Transverse colon (tissue), 4 donors: Measurements from ENCODE around the gene SUGCT.

Source experiments
- POLR2A ChIP-seq: fragments of 450-650 bp; IDR thresholded peaks from one replicate; pipeline ENCODE4 v1.6.1; 2016; ENCODE audit warnings: antibody characterized with exemption, mild to moderate bottlenecking, moderate library complexity
- POLR2AphosphoS5 ChIP-seq, 3 donors: sonication (generic); formaldehyde crosslinking; IDR thresholded peaks; one replicate each; pipeline ENCODE4 v1.6.1; 2016; ENCODE audit warnings: antibody characterized with exemption in 3 of 3
- TF ChIP-seq, protein P1 (sequence below), 5 experiments: fragments of 200-600 bp in 3 of 5; fragments of 450-650 bp in 2 of 5; sonication (generic) in 3 of 5; IDR thresholded peaks; 1 replicate in 2 of 5; 2 replicates in 3 of 5; pipeline ENCODE4 v1.5.1; 2016 to 2017; ENCODE audit warnings: antibody characterized with exemption in 5 of 5, inconsistent platforms in 3 of 5, mild to moderate bottlenecking in 2 of 5, moderate library complexity in 1 of 5

DNA sequence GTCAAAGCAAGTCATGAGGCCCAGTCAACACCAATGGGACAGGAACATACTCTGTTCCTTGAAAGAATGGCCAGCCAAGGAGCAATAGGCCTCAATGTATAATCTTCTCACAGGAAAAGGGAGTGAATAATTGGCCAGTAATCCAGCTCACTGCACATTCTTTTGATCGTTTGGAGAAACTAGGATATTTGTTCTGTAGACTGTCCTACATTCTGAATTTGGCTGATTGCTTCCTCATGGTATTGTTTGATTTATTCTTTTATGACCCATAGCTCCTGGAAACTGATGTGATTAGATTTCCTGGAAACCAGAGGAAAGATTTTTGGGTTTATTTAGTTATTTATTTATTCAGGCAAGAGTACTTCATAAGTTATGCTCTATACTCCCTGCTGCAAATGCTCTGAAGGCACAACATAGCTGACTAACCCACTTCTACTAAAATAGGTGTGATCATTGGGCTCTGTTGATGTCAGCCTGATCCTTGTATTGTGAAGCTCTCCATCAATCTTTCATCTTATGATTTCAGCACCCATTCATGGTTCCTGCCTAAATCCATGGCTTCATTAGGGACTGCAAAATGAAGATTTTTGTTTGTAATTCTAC is 745.2 kb downstream of the SUGCT start:
- TF ChIP-seq, protein P1, sequence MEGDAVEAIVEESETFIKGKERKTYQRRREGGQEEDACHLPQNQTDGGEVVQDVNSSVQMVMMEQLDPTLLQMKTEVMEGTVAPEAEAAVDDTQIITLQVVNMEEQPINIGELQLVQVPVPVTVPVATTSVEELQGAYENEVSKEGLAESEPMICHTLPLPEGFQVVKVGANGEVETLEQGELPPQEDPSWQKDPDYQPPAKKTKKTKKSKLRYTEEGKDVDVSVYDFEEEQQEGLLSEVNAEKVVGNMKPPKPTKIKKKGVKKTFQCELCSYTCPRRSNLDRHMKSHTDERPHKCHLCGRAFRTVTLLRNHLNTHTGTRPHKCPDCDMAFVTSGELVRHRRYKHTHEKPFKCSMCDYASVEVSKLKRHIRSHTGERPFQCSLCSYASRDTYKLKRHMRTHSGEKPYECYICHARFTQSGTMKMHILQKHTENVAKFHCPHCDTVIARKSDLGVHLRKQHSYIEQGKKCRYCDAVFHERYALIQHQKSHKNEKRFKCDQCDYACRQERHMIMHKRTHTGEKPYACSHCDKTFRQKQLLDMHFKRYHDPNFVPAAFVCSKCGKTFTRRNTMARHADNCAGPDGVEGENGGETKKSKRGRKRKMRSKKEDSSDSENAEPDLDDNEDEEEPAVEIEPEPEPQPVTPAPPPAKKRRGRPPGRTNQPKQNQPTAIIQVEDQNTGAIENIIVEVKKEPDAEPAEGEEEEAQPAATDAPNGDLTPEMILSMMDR (IDR thresholded peaks at IDR 0.05) = no peak
- TF ChIP-seq POLR2A (no peak), POLR2AphosphoS5 (IDR thresholded peaks at IDR 0.05) (no peak)
